Epithelial cell of esophagus (primary cell): ENCODE measurements around the gene ZNF562.
"Not testable (repeated sequence)": the region's sequence is repeated elsewhere in the genome, so short reads cannot be mapped to it uniquely, and the experiment has no call there.

ENCODE experiments used
- DNase-seq: peaks from one replicate; pipeline ENCODE4 v3.0.0; 2010; ENCODE audit warnings: low read depth
- H3K4me3 ChIP-seq: 2 replicates; pipeline ENCODE4 v1.5.1; 2011; ENCODE audit warnings: mild to moderate bottlenecking, low read length, control low read depth
- CTCF ChIP-seq: IDR thresholded peaks from 2 replicates; pipeline ENCODE4 v1.5.1; 2011; ENCODE audit warnings: low read depth, mild to moderate bottlenecking, low read length, control low read depth, inconsistent platforms; ENCODE audit not compliant: insufficient read depth; ENCODE audit errors: missing control alignments

ZNF562 gene

GRCh38 chr19:9668544-9668943 is 6.4 kb downstream of the ZNF562 start:
- H3K4me3 ChIP-seq = no peak overlapping the region
- no peak for DNase-seq

GRCh38 chr19:9667898-9668297 is 7.0 kb downstream of the ZNF562 start:
- DNase-seq = peak; percentile 5
- H3K4me3 ChIP-seq = no peak overlapping the region
- TF ChIP-seq CTCF = no peak

More at GRCh38 chr19:9668544-9668943, 6.4 kb downstream of the ZNF562 start:
- TF ChIP-seq CTCF = no peak

GRCh38 chr19:9658769-9659168 is 16.1 kb downstream of the ZNF562 start:
- no peak for TF ChIP-seq CTCF
- DNase-seq = no peak

GRCh38 chr19:9653066-9653555 is 21.8 kb downstream of the ZNF562 start:
- not testable (repeated sequence) for H3K4me3 ChIP-seq, DNase-seq

More at GRCh38 chr19:9658769-9659168, 16.1 kb downstream of the ZNF562 start:
- no peak overlapping the region for H3K4me3 ChIP-seq

GRCh38 chr19:9651464-9651863 is 23.4 kb downstream of the ZNF562 start:
- DNase-seq = peak; percentile 11

GRCh38 chr19:9650345-9650744 is 24.6 kb downstream of the ZNF562 start:
- no peak for DNase-seq
- TF ChIP-seq CTCF = no peak
- H3K4me3 ChIP-seq = no peak overlapping the region

More at GRCh38 chr19:9651464-9651863, 23.4 kb downstream of the ZNF562 start:
- H3K4me3 ChIP-seq = not testable (repeated sequence)

- peak; percentile 2 for DNase-seq
- no peak overlapping the region for H3K4me3 ChIP-seq
- no peak for TF ChIP-seq CTCF
These were observed 29.4 kb downstream of the ZNF562 start for GRCh38 chr19:9645472-9645871.

- DNase-seq = no peak
- no peak for TF ChIP-seq CTCF
These were observed 30.4 kb downstream of the ZNF562 start for GRCh38 chr19:9644472-9644871.

More at GRCh38 chr19:9644472-9644871, 30.4 kb downstream of the ZNF562 start:
- no peak overlapping the region for H3K4me3 ChIP-seq
